ENCODE results near the gene EHMT1. TPM values are rescaled to one million over a fixed set of nuclear protein-coding genes. Genes with fewer than 3 reads are reported as not detected.

The EHMT1 gene
- polyA plus RNA-seq, 2 of the 4 experiments (the other 2 are of a cell fraction): 41.3 to 48.0 TPM

- TF ChIP-seq EP300 (IDR thresholded peaks at IDR 0.05) (no peak), CHD2 (IDR thresholded peaks at IDR 0.05; ENCODE audit: low read length, partially characterized antibody) (no peak), RAD21 (conservative IDR thresholded peaks at IDR 0.05 in 1 of 2, IDR thresholded peaks at IDR 0.05 in 1 of 2) (no peak), KDM1A (IDR thresholded peaks at IDR 0.05; ENCODE audit: low read depth) (no peak), FOSB (CRISPR knock-in tag; IDR thresholded peaks at IDR 0.05) (no peak), HOXB13 (CRISPR knock-in tag; IDR thresholded peaks at IDR 0.05; ENCODE audit: low read depth) (no peak), PBX3 (IDR thresholded peaks at IDR 0.05) (no peak), NR3C1 (IDR thresholded peaks at IDR 0.05) (no peak), PHF8 (IDR thresholded peaks at IDR 0.05; ENCODE audit: borderline replicate concordance, low read depth) (no peak), HDAC2 (IDR thresholded peaks at IDR 0.05) (no peak), POLR2AphosphoS2 (conservative IDR thresholded peaks at IDR 0.05; ENCODE audit: low read length) (no peak), HOXA7 (CRISPR knock-in tag; IDR thresholded peaks at IDR 0.05) (no peak), MAFK (IDR thresholded peaks at IDR 0.05; ENCODE audit: partially characterized antibody) (no peak), POLR2A (IDR thresholded peaks at IDR 0.05; ENCODE audit: low read length) (no peak), TFCP2L1 (CRISPR knock-in tag; IDR thresholded peaks at IDR 0.05) (no peak), CBX2 (IDR thresholded peaks at IDR 0.05; ENCODE audit: borderline replicate concordance, low read depth) (no peak), ESRRA (IDR thresholded peaks at IDR 0.05; ENCODE audit: borderline replicate concordance, low read length) (no peak)
- TF ChIP-seq, protein P1, sequence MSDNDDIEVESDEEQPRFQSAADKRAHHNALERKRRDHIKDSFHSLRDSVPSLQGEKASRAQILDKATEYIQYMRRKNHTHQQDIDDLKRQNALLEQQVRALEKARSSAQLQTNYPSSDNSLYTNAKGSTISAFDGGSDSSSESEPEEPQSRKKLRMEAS (IDR thresholded peaks at IDR 0.05): no peak
- TF ChIP-seq, protein P2, sequence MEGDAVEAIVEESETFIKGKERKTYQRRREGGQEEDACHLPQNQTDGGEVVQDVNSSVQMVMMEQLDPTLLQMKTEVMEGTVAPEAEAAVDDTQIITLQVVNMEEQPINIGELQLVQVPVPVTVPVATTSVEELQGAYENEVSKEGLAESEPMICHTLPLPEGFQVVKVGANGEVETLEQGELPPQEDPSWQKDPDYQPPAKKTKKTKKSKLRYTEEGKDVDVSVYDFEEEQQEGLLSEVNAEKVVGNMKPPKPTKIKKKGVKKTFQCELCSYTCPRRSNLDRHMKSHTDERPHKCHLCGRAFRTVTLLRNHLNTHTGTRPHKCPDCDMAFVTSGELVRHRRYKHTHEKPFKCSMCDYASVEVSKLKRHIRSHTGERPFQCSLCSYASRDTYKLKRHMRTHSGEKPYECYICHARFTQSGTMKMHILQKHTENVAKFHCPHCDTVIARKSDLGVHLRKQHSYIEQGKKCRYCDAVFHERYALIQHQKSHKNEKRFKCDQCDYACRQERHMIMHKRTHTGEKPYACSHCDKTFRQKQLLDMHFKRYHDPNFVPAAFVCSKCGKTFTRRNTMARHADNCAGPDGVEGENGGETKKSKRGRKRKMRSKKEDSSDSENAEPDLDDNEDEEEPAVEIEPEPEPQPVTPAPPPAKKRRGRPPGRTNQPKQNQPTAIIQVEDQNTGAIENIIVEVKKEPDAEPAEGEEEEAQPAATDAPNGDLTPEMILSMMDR (IDR thresholded peaks at IDR 0.05): no peak
- WGBS (ENCODE audit: missing lambda C conversion rate): 95% methylated on average over 16 of the region's 22 CpGs
- no peak for FAIRE-seq
Observed at GRCh38 chr9:137816531-137817235, 197.9 kb downstream of the EHMT1 start.

GRCh38 chr9:137817236-137818200 is 198.7 kb downstream of the EHMT1 start:
- no peak overlapping the region for H3K4me3 ChIP-seq
- WGBS (ENCODE audit: missing lambda C conversion rate): 94% methylated on average over 34 of the region's 35 CpGs
- no peaks in the 10 kb centered on the region for H3K4me1 ChIP-seq
- H3K9me3 ChIP-seq: 0 out of 3 replicates have a peak, but pooled peaks cover 3% of the 10 kb centered on the region
- FAIRE-seq (no peak), DNase-seq (ENCODE audit: low read depth in 1 of 2, low spot score in 1 of 2) (no peak), ATAC-seq (no peak; a peak in 1 of 6 replicates)
- no peak overlapping the region for H3K27ac ChIP-seq
- ChIA-PET CTCF (interaction anchor here (1.4 kb wide), 1 partner anchor 25 kb away, joined by 3 read pairs; no protein-coding TSS in a partner anchor), POLR2A (no interaction called here)
- no peak overlapping the region for H3K4me2 ChIP-seq
- TF ChIP-seq CHD2 (IDR thresholded peaks at IDR 0.05; ENCODE audit: low read length, partially characterized antibody) (no peak), FOXS1 (CRISPR knock-in tag; IDR thresholded peaks at IDR 0.05) (no peak), EHF (CRISPR knock-in tag; IDR thresholded peaks at IDR 0.05) (no peak), HOXB13 (CRISPR knock-in tag; IDR thresholded peaks at IDR 0.05; ENCODE audit: low read depth) (no peak), NR3C1 (IDR thresholded peaks at IDR 0.05) (no peak), TP53 (CRISPR knock-in tag; IDR thresholded peaks at IDR 0.05) (no peak), FOSL2 (IDR thresholded peaks at IDR 0.05) (no peak), FOSL2 (CRISPR knock-in tag; IDR thresholded peaks at IDR 0.05) (no peak), PHF8 (IDR thresholded peaks at IDR 0.05; ENCODE audit: borderline replicate concordance, low read depth) (no peak), EHMT2 (IDR thresholded peaks at IDR 0.05; ENCODE audit: low read depth) (no peak)
- TF ChIP-seq, protein P2 (IDR thresholded peaks at IDR 0.05): no peak
- TF ChIP-seq, protein P3, sequence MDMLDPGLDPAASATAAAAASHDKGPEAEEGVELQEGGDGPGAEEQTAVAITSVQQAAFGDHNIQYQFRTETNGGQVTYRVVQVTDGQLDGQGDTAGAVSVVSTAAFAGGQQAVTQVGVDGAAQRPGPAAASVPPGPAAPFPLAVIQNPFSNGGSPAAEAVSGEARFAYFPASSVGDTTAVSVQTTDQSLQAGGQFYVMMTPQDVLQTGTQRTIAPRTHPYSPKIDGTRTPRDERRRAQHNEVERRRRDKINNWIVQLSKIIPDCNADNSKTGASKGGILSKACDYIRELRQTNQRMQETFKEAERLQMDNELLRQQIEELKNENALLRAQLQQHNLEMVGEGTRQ (IDR thresholded peaks at IDR 0.05): no peak

More at GRCh38 chr9:137816531-137817235, 197.9 kb downstream of the EHMT1 start:
- DNase-seq (ENCODE audit: low read depth in 1 of 2, low spot score in 1 of 2) (no peak), ATAC-seq (no peak)
- no peak overlapping the region for H3K4me2 ChIP-seq
- H3K9me3 ChIP-seq: 0 out of 3 replicates have a peak, but pooled peaks cover 3% of the 10 kb centered on the region
- no peak overlapping the region for H3K27ac ChIP-seq
- ChIA-PET CTCF (interaction anchor here (1.5 kb wide), 1 partner anchor 21 kb away, joined by 3 read pairs; no protein-coding TSS in a partner anchor), POLR2A (no interaction called here)
- H3K4me3 ChIP-seq: no peak overlapping the region
- no peaks in the 10 kb centered on the region for H3K4me1 ChIP-seq

All from A549 (cell line).